ENCODE results near the gene DPYSL5.
A peak's percentile ranks its signal among the peaks of the same experiment; 100 is the strongest.

Gene DPYSL5

GRCh38 chr2:26934985-26935384, 87.1 kb downstream of the DPYSL5 start:
- no peak for DNase-seq

GRCh38 chr2:26936855-26937254, 88.9 kb downstream of the DPYSL5 start:
- DNase-seq: no peak

GRCh38 chr2:26938399-26939118, 90.6 kb downstream of the DPYSL5 start:
- DNase-seq: no peak

GRCh38 chr2:26940001-26940400, 92.1 kb downstream of the DPYSL5 start:
- DNase-seq: no peak

- no peak for DNase-seq
Observed at GRCh38 chr2:26941486-26941885, 93.6 kb downstream of the DPYSL5 start.

- DNase-seq: peak; percentile 48
Observed at GRCh38 chr2:26942543-26943295, 94.8 kb downstream of the DPYSL5 start.

GRCh38 chr2:26945991-26946750, 98.2 kb downstream of the DPYSL5 start:
- DNase-seq: no peak

GRCh38 chr2:26946841-26947784, 99.2 kb downstream of the DPYSL5 start:
- no peak for DNase-seq

GRCh38 chr2:26948800-26949199, 100.9 kb downstream of the DPYSL5 start:
- no peak for DNase-seq

- no peak for DNase-seq
Observed at GRCh38 chr2:26950246-26950645, 102.3 kb downstream of the DPYSL5 start.

- DNase-seq: no peak
Observed at GRCh38 chr2:26951236-26951635, 103.3 kb downstream of the DPYSL5 start.

GRCh38 chr2:26952374-26952773, 104.4 kb downstream of the DPYSL5 start:
- DNase-seq: no peak

- no peak for DNase-seq
Observed at GRCh38 chr2:26954135-26954534, 106.2 kb downstream of the DPYSL5 start.

- no peak for DNase-seq
Observed at GRCh38 chr2:26957041-26957440, 109.1 kb downstream of the DPYSL5 start.

GRCh38 chr2:26957534-26957933, 109.6 kb downstream of the DPYSL5 start:
- no peak for DNase-seq

- DNase-seq: no peak
Observed at GRCh38 chr2:26959331-26959730, 111.4 kb downstream of the DPYSL5 start.

GRCh38 chr2:26964446-26965130, 116.7 kb downstream of the DPYSL5 start:
- DNase-seq: no peak

- DNase-seq: no peak
Observed at GRCh38 chr2:26968001-26968400, 120.1 kb downstream of the DPYSL5 start.

GRCh38 chr2:26969077-26969844, 121.3 kb downstream of the DPYSL5 start:
- DNase-seq: no peak

GRCh38 chr2:26970244-26970927, 122.5 kb downstream of the DPYSL5 start, which contains the start of gene MAPRE3:
Gene MAPRE3, plus strand, starts transcription at chr2:26970637. Its CDS starts 51,582 bp downstream, at chr2:27022219.
- peak; percentile 67 for DNase-seq
